ENCODE measurements around the gene TLE4.

Gene TLE4

GRCh38 chr9:79692857-79693571 lies 121.2 kb downstream of the TLE4 start:
- H3K9me3 Mint-ChIP-seq: no peaks in the 10 kb centered on the region
- H3K4me1 Mint-ChIP-seq: peaks cover 37% of the 10 kb centered on the region
- no peak for ATAC-seq
- H3K36me3 Mint-ChIP-seq: peaks cover 5% of the 10 kb centered on the region
- H3K4me3 Mint-ChIP-seq: no peak overlapping the region
- H3K27ac Mint-ChIP-seq: no peak overlapping the region
- DNase-seq (ENCODE audit: low spot score in 2 of 2): no peak

GRCh38 chr9:79693750-79694149 lies 122.0 kb downstream of the TLE4 start:
- H3K27ac Mint-ChIP-seq: no peak overlapping the region
- no peak overlapping the region for H3K4me3 Mint-ChIP-seq
- H3K9me3 Mint-ChIP-seq: no peaks in the 10 kb centered on the region
- H3K4me1 Mint-ChIP-seq: peaks cover 35% of the 10 kb centered on the region
- H3K36me3 Mint-ChIP-seq: peaks cover 5% of the 10 kb centered on the region
- no peak for ATAC-seq
- no peak for DNase-seq (ENCODE audit: low spot score in 2 of 2)

GRCh38 chr9:79694208-79694607 lies 122.4 kb downstream of the TLE4 start:
- Mint-ChIP-seq H3K9me3 (no peaks in the 10 kb centered on the region), H3K36me3 (peaks cover 5% of the 10 kb centered on the region), H3K4me1 (peaks cover 38% of the 10 kb centered on the region), H3K4me3 (no peak overlapping the region), H3K27ac (no peak overlapping the region)
- DNase-seq (ENCODE audit: low spot score in 2 of 2) (no peak), ATAC-seq (no peak)

GRCh38 chr9:79694676-79695400 lies 123.1 kb downstream of the TLE4 start:
- Mint-ChIP-seq H3K4me1 (peaks cover 45% of the 10 kb centered on the region), H3K4me3 (no peak overlapping the region), H3K36me3 (peaks cover 5% of the 10 kb centered on the region), H3K9me3 (no peaks in the 10 kb centered on the region), H3K27ac (no peak overlapping the region)
- DNase-seq (ENCODE audit: low spot score in 2 of 2) (no peak), ATAC-seq (peak; percentile 48)

- H3K4me1 Mint-ChIP-seq: peaks cover 50% of the 10 kb centered on the region
- peak overlapping the region; percentile 5 for H3K4me3 Mint-ChIP-seq
- H3K9me3 Mint-ChIP-seq: no peaks in the 10 kb centered on the region
- peaks cover 5% of the 10 kb centered on the region for H3K36me3 Mint-ChIP-seq
- no peak overlapping the region for H3K27ac Mint-ChIP-seq
- no peak for DNase-seq (ENCODE audit: low spot score in 2 of 2)
- ATAC-seq: peak; percentile 90
These were observed 123.9 kb downstream of the TLE4 start for GRCh38 chr9:79695531-79696175.

GRCh38 chr9:79698967-79699366 lies 127.2 kb downstream of the TLE4 start:
- Mint-ChIP-seq H3K9me3 (peaks cover 3% of the 10 kb centered on the region), H3K36me3 (peaks cover 5% of the 10 kb centered on the region), H3K27ac (no peak overlapping the region), H3K4me1 (peaks cover 37% of the 10 kb centered on the region), H3K4me3 (no peak overlapping the region)
- DNase-seq (ENCODE audit: low spot score in 2 of 2) (no peak), ATAC-seq (no peak)

GRCh38 chr9:79699479-79699878 lies 127.7 kb downstream of the TLE4 start:
- no peak for ATAC-seq
- Mint-ChIP-seq H3K27ac (no peak overlapping the region), H3K4me1 (peaks cover 32% of the 10 kb centered on the region), H3K9me3 (peaks cover 3% of the 10 kb centered on the region), H3K4me3 (no peak overlapping the region), H3K36me3 (peaks cover 5% of the 10 kb centered on the region)
- no peak for DNase-seq (ENCODE audit: low spot score in 2 of 2)

- Mint-ChIP-seq H3K27ac (no peak overlapping the region), H3K9me3 (peaks cover 3% of the 10 kb centered on the region), H3K36me3 (peaks cover 10% of the 10 kb centered on the region), H3K4me1 (peaks cover 19% of the 10 kb centered on the region), H3K4me3 (no peak overlapping the region)
- DNase-seq (ENCODE audit: low spot score in 2 of 2): no peak
- no peak for ATAC-seq
These were observed 129.0 kb downstream of the TLE4 start for GRCh38 chr9:79700607-79701360.

- Mint-ChIP-seq H3K36me3 (peaks cover 14% of the 10 kb centered on the region), H3K4me1 (peaks cover 17% of the 10 kb centered on the region), H3K27ac (no peak overlapping the region), H3K4me3 (no peak overlapping the region), H3K9me3 (peaks cover 3% of the 10 kb centered on the region)
- ATAC-seq: no peak
- no peak for DNase-seq (ENCODE audit: low spot score in 2 of 2)
These were observed 129.9 kb downstream of the TLE4 start for GRCh38 chr9:79701651-79702050.

GRCh38 chr9:79705704-79706103 lies 133.9 kb downstream of the TLE4 start:
- DNase-seq (ENCODE audit: low spot score in 2 of 2): no peak
- no peak for ATAC-seq
- Mint-ChIP-seq H3K9me3 (peaks cover 3% of the 10 kb centered on the region), H3K36me3 (peaks cover 41% of the 10 kb centered on the region), H3K4me3 (no peak overlapping the region), H3K4me1 (peaks cover 1% of the 10 kb centered on the region), H3K27ac (no peak overlapping the region)

GRCh38 chr9:79706512-79706911 lies 134.7 kb downstream of the TLE4 start:
- peaks cover 45% of the 10 kb centered on the region for H3K36me3 Mint-ChIP-seq

GRCh38 chr9:79707589-79707988 lies 135.8 kb downstream of the TLE4 start:
- H3K9me3 Mint-ChIP-seq: no peaks in the 10 kb centered on the region
- ATAC-seq: no peak
- no peak for DNase-seq (ENCODE audit: low spot score in 2 of 2)
- no peak overlapping the region for H3K4me3 Mint-ChIP-seq
- peaks cover 4% of the 10 kb centered on the region for H3K4me1 Mint-ChIP-seq
- no peak overlapping the region for H3K27ac Mint-ChIP-seq
- H3K36me3 Mint-ChIP-seq: peaks cover 45% of the 10 kb centered on the region

More at GRCh38 chr9:79706512-79706911, 134.7 kb downstream of the TLE4 start:
- H3K4me1 Mint-ChIP-seq: peaks cover under 1% of the 10 kb centered on the region
- ATAC-seq (no peak), DNase-seq (ENCODE audit: low spot score in 2 of 2) (no peak)
- H3K9me3 Mint-ChIP-seq: peaks cover 3% of the 10 kb centered on the region
- no peak overlapping the region for H3K27ac Mint-ChIP-seq
- H3K4me3 Mint-ChIP-seq: no peak overlapping the region

- H3K9me3 Mint-ChIP-seq: no peaks in the 10 kb centered on the region
- H3K4me1 Mint-ChIP-seq: peaks cover 4% of the 10 kb centered on the region
- peaks cover 49% of the 10 kb centered on the region for H3K36me3 Mint-ChIP-seq
- ATAC-seq: no peak
- DNase-seq (ENCODE audit: low spot score in 2 of 2): no peak
- H3K27ac Mint-ChIP-seq: no peak overlapping the region
- H3K4me3 Mint-ChIP-seq: no peak overlapping the region
These were observed 136.8 kb downstream of the TLE4 start for GRCh38 chr9:79708541-79708940.

- H3K4me3 Mint-ChIP-seq: no peak overlapping the region
- peaks cover 57% of the 10 kb centered on the region for H3K36me3 Mint-ChIP-seq
- DNase-seq (ENCODE audit: low spot score in 2 of 2) (no peak), ATAC-seq (no peak)
- no peaks in the 10 kb centered on the region for H3K9me3 Mint-ChIP-seq
- no peak overlapping the region for H3K27ac Mint-ChIP-seq
- H3K4me1 Mint-ChIP-seq: peaks cover 10% of the 10 kb centered on the region
These were observed 138.2 kb downstream of the TLE4 start for GRCh38 chr9:79709743-79710674.
